ENCODE measurements around the gene CA10. TPM values are rescaled to one million over a fixed set of nuclear protein-coding genes. Genes with fewer than 3 reads are reported as not detected.

CA10 gene
- total and polyA plus RNA-seq, 9 of the 15 experiments (the other 6 are each of a cell fraction or from before 2014, with no cell fraction given): not detected

GRCh38 chr17:51612692-51613091 is 545.8 kb downstream of the CA10 start (continued):
- TF ChIP-seq FOXA3 (CRISPR knock-in tag; conservative IDR thresholded peaks at IDR 0.05 in 1 of 2, IDR thresholded peaks at IDR 0.05 in 1 of 2) (no peak), TEAD1 (CRISPR knock-in tag; IDR thresholded peaks at IDR 0.05) (no peak)

DNA sequence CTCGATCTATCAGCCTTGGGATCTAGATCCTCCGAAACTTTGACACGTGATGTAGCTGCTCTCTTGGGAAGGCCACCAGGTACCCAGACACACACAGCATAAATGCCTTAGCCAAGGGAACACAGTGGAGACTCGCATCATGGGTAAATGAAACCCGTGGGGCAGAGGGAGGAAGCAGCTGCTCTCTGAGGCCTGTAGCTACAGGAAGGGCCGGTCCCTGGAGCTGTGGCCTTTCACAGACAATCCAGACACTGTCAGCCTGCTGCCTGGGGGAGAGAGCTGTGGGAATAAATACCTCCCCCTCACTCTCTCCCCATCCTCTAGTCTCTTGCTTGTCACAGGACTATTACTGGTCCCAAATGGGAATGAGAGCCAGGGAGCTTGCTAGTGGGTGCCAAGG is 546.9 kb downstream of the CA10 start:
- in situ Hi-C loops (cut with MboI) (no loop called here), intact Hi-C loops (cut with micrococcal nuclease) (no loop called here)
- ATAC-seq: no peak
- H3K4me2 ChIP-seq (ENCODE audit: insufficient read depth, low read length): no peak overlapping the region
- no peaks in the 10 kb centered on the region for H4K20me1 ChIP-seq (replicated peaks; ENCODE audit: control insufficient read depth, insufficient read depth, low read length)
- H3K4me3 ChIP-seq: no peak overlapping the region
- H2AFZ ChIP-seq (ENCODE audit: low read depth, low read length): no peak overlapping the region
- H3K4me1 ChIP-seq (replicated peaks in 1 of 2; ENCODE audit: control insufficient read depth in 2 of 2, insufficient read depth in 2 of 2, low read length in 2 of 2): no peaks in the 10 kb centered on the region
- POLR2A ChIA-PET: no interaction called here
- no TSS peak for BruUV-seq (replicated peaks)
- FAIRE-seq: no peak
- H3K36me3 ChIP-seq (ENCODE audit: control insufficient read depth, insufficient read depth, low read length): no peaks in the 10 kb centered on the region
- no peak overlapping the region for H3K9ac ChIP-seq (ENCODE audit: insufficient read depth in 1 of 2, low read depth in 2 of 2, low read length in 2 of 2)
- CTCF ChIA-PET (ENCODE audit: low intra/inter-chr PET ratio): no interaction called here
- WGBS (ENCODE audit: insufficient coverage, low coverage, missing lambda C conversion rate): 3% methylated on average over 6 of the region's 6 CpGs
- no peaks in the 10 kb centered on the region for H3K27me3 ChIP-seq (ENCODE audit: control insufficient read depth in 2 of 2, insufficient read depth in 2 of 2, low read length in 2 of 2)
- H3K9me3 ChIP-seq (replicated peaks; ENCODE audit: control insufficient read depth, insufficient read depth, low read depth, low read length): no peaks in the 10 kb centered on the region
- TF ChIP-seq, protein P1, sequence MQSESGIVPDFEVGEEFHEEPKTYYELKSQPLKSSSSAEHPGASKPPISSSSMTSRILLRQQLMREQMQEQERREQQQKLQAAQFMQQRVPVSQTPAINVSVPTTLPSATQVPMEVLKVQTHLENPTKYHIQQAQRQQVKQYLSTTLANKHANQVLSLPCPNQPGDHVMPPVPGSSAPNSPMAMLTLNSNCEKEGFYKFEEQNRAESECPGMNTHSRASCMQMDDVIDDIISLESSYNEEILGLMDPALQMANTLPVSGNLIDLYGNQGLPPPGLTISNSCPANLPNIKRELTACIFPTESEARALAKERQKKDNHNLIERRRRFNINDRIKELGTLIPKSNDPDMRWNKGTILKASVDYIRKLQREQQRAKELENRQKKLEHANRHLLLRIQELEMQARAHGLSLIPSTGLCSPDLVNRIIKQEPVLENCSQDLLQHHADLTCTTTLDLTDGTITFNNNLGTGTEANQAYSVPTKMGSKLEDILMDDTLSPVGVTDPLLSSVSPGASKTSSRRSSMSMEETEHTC (IDR thresholded peaks at IDR 0.05): no peak
- no peak for DNase-seq (ENCODE audit: extremely low read depth in 1 of 4, low spot score in 3 of 4)
- H3K9me1 ChIP-seq (ENCODE audit: control insufficient read depth, insufficient read depth, low read length): no peaks in the 10 kb centered on the region
- no peak overlapping the region for H3K27ac ChIP-seq (ENCODE audit: extremely low read depth, low read depth, low read length)
- H3K79me2 ChIP-seq (ENCODE audit: control insufficient read depth, insufficient read depth, low read length): no peaks in the 10 kb centered on the region

Measured in K562 (cell line).